HG03045 (cell line): ENCODE data around the gene CD80.
A peak's percentile ranks its signal among the peaks of the same experiment; 100 is the strongest.
"Not testable (repeated sequence)": the region's sequence is repeated elsewhere in the genome, so short reads cannot be mapped to it uniquely, and the experiment has no call there.

Experiments used
- ATAC-seq: cut with Tn5 transposase; IDR thresholded peaks from one replicate; pipeline ENCODE4 v1.9.1; 2021; ENCODE audit warnings: mild to moderate bottlenecking, moderate library complexity; ENCODE audit not compliant: unreplicated experiment

Gene CD80, protein sequence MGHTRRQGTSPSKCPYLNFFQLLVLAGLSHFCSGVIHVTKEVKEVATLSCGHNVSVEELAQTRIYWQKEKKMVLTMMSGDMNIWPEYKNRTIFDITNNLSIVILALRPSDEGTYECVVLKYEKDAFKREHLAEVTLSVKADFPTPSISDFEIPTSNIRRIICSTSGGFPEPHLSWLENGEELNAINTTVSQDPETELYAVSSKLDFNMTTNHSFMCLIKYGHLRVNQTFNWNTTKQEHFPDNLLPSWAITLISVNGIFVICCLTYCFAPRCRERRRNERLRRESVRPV

DNA sequence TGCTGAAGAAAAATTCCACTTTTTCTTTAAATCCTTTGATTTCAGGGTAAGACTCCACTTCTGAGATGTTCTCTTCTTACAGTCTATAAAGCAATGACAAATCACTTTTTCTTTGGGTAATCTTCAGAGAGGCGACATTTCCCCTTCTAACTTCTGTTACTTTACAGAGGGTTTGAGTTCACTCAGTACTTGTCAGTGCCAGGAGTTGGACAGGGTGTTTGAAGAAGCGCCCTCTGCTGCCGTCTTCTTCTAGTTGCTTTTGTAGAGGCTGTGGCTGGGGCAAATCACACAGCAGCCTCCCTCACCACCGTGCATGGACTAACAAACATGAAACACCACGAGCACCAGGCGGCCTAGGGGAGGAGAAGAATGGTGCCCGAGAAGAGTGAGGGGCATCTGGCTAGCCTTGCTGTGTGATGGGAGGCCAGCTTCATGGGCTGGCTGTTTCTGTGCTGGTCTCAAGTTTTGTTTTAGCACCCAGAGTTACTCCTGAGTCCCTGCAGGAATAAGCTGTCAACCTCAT, at the start of gene CD80:
Gene CD80 (minus strand): TSS at position 174 of the 523 bp plus-strand sequence. CDS start 1,886 bp downstream, outside the sequence.
- ATAC-seq: peak; percentile 60

DNA sequence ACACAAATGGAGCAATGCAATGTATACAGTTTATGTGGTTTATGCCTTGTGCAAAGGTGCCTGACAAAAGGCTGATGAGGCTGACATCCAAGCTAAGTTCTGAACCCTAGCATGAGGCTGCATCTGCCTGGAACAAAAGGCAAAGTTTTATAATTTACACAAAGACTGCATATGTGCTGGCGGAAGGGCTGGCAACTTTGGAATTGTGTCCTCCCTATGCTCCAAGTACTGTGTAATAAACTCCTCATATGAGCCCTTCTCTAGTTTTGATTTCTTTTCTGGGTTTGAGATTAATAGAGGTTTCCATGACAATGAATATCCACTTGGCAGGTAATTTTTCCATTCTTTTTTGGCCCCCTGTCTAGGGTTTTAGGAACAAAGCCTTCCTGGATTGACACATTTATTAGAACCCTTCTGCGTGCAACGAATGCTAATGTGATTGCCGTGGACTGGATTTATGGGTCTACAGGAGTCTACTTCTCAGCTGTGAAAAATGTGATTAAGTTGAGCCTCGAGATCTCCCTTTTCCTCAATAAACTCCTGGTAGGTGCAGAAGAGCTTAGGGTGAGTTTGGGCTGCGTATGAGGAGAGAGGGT, 49.1 kb upstream of the CD80 start:
- no peak for ATAC-seq

DNA sequence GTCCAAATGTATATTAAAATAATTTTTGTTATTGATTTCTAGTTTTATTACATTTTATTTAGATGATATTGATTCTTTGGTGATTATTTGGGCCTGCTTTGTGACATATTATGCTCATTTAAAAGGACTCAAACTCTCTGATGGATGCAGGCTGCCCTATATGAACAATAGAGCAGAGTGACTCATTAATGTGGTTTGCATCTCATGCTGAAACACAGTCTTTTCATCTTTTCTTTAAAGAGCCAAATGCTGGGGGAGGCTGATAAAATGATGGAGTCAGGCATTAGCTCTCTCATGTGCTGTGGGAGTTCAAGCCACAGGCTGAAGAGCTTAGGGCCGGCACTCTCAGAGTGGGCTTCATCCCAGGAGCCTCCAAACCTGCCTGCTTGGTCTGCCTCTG, 45.5 kb upstream of the CD80 start:
- ATAC-seq: no peak

DNA sequence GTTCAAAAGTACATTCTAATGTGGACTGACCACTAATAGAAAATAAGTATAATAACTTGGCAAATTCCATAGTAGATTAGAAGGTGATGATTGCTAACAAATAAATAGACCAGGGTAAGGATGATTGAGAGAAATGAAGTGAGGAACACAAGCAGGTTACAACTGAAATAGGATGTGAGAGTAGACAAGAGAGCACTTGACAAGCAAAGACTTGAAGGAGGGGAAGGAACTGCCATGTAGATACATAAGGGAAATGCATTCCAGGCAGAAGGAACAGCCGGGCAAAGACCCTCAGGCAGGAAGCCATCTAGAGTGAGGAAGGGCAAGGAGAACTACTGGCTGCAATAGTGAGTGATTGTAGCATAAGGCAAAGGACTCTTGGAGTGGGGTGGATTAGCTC, 43.3 kb upstream of the CD80 start:
- no peak for ATAC-seq

DNA sequence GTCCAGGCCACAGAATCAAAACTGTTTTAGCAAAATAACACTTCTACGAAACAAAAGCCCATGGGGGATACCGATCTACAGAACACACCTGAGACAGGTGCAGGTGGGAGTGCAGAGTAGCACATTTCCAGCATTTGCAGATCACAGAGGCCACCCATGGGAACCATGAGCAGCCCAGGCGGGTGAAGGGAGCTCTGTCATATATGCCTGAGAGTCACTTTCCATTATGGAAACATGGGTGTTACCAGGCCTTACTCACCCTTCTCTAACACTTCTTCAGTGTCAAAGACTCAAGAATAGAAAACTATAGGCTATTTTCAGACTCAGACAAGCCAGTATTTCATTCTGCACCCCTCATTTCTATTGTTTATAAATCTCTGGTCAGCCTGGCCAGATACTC, 41.7 kb upstream of the CD80 start:
- ATAC-seq: no peak

DNA sequence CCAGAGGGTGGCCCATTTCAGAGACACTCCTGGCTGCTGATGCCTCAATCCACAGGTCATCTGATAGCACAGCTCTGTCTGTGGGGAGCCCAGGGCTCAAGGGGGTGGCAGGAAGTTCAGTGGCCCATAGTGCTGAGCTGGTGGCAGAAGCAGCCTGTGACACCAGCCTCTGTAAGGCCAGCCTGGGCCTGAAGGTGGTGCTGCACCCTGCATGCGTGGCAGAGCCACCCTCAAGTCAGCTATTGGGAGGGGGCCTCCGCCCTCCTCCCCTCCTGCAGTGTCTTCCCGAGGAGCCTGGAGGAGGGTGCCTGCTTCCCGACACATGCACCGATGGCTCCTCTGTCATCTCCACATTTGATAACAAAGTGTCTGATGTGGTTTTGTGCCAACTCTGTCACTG, 41.3 kb upstream of the CD80 start:
- ATAC-seq: peak; percentile 52

DNA sequence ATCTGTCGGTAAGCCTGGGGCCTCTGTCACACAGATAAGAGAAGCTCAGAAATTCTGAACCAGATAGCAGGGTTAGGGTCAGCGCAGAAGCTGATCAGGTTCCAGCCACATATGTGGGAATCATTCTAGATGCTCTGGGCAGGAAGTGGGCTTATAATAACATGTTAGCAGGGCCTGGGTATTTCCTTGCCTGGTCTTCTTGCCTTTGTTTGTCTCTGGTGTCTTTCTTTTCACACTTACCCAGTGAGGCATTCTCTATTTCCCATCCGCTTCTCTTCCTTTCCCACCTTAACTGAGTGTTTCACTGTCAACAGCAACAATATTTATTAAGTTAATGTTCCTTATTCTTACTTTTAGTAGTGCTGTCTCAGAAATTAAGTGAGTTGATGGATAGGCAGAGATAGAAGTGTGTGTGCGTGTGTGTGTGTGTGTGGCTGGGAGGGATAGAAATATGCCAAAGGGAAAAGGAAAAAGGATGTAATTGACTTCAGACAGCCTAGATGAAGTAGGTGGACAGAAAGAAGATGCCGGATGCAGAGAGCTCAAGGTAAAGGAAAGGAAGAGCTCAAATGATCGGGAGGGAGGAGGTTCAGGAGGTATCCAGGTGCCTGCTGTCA, 40.3 kb upstream of the CD80 start:
- ATAC-seq: no peak

DNA sequence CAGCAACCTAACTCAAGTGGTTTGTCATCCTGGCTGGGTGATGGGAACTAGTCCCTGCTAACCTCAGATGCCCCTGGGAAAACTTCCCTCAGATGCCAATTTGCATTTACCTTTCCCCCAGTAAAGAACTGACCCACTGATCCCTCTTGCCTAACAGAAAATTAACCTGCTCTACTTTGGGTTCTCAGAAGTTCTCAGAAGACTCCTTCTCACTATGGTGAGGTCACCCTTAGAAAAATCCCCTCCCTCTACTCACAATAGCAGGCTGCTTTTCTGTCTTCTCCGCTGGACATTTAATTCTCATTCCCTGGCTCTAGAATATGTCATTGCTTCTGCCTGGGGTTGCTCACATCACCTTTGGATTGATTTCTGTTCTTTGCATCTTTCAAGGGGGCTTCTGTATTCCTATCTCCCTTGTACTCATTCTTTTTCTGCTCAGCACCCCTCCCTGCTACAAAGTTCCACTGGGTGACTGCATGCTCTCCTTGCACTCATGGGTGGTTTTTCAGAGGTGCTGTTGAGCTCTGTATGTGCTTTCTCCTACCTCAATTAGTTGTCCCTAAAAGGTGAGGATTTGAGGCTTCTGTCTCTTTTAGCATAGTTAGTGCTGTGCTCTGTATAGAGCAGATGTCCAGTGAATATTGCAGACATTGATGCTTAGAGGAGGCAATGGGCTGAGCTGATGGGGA, 39.1 kb upstream of the CD80 start:
- peak; percentile 53 for ATAC-seq

DNA sequence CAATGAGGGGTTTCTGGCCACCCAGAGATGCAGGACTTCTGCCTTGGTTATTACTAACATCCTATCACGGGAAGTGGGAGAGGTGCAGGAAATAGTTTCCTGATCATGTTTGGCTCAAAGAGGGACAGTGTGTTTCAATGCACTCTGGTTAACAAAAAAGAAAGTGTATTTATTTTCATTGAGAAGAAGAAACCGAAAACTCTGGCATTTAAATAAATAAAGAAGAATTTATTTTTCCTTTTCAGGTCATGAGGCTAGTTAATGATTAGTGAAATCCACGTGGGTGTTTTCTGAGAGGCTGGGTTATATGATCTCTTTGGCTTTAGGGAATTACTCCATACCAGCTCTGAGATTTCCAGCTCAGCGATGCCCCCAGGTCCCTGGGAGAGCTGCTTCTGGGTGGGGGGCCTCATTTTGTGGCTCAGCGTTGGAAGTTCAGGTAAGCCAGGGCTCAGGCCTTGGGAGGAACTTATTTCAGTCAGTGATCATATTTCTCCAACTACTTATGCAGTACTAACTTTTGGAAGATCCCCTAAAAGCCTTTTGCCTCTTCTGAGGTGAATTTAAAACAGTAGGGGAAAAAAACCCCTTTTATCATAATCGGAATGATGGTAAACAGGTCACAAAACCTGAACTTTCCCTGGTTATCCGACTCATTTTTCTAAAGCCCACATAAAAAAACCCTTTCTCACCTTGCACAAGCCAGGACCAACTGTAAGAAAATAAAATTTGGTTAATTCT, 38.3 kb upstream of the CD80 start, which contains the start of gene PLA1A:
Gene PLA1A (plus strand): TSS at position 338 of the 741 bp plus-strand sequence. CDS start 29 bp downstream, at position 367.
- ATAC-seq: no peak

DNA sequence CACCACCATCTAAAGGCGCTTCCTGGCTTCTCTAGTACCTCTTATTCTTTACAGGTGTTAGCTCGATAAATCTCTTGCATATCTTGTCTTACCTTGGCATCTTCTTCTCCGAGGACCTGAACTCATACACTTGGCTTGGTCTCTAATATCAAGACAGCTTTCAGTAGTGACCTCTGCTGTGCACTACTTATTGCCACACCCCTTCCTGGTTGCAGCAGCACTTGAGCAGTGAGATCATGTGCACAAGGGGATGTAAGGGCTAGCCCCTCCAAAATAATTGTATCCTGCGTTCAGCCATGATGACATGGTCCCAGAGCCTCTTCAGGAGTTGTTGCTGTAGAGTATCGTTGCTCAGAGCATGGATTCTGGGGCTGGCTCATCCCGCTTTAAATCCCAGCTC, 37.0 kb upstream of the CD80 start:
- ATAC-seq: no peak

DNA sequence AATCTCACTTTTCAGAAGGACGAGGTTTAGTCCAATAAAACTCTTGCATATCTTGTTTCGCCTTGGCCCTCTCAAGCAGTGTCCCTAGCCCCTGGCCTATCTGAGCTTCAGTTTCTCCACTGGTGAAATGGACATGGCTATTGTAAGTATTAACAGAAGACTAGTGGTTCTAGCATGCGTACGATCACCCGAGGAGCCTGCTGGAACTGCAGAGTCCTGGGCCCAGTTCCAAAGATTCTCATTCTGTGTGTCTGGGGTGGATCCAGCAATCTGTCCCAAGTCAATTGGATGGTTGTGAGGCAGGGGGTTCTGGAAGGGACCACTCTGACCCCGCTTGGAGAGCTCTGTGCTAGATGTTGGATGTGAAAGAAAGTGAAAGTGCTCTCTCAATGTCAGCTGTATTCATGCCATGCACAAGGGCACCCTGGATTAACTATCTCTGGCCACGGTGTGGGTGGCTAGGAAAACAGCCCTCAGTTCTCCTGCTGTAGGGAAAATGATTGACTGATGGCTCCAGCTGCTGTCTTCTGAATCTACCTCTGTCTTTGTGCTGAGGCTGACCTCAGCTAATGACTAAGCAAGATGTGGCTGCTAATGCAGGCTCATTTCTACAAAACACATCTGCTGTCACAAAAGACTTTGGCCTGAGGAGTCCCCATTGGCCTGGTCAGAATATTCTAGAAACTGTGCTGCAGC, 36.4 kb upstream of the CD80 start:
- no peak for ATAC-seq

DNA sequence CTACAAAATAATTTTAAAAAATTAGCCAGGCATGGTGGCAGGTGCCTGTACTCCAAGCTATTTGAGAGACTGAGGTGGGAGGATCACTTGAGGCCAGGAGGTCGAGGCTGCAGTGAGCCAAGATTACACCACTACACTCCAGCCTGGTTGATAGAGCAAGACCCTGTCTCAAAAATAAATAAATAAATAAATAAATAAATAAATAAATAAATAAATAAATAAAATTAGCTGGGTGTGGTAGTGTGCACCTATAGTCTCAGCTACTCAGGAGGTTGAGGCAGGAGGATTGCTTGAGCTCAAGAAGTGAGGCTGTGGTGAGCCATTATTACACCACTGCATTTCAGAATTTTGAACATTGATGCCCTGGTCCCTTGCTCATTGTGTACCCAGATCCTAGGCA, 35.5 kb upstream of the CD80 start:
- ATAC-seq: not testable (repeated sequence)

DNA sequence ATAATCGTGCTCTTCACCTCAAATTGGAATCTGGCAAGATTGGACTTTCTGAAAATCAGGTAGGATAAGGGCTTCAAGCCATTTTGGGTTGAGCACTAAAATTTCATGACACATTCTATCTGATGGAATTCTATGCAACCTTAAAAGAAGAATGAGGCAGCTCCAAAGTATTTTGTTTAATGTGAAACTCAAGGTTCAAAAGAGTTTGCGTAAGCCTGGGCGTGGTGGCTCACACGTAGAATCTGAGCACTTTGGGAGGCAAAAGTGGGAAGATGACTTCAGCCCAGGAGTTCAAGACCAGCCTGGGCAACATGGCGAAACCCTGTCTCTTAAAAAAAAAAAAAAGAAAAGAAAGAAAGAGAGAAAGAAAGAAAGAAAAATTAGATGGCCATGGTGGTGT, 34.7 kb upstream of the CD80 start:
- ATAC-seq: no peak

DNA sequence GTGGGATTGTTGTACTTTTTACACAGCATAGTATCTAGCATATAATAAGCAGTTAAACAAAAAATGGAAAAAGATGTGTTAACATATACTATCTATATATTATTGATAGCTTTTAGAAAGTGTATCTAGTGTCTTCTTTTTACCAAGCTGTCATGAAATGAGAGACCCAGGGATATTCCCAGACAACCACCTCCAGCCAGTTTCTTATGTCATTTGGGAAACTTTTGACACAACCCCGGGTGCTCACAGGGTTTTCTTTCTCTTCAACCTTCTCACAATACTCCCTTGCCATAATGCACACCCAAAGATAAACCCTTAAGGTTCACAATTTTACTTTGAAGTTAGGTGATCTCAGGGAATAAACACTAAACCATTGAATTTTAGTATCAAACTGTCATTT, 33.4 kb upstream of the CD80 start:
- no peak for ATAC-seq

DNA sequence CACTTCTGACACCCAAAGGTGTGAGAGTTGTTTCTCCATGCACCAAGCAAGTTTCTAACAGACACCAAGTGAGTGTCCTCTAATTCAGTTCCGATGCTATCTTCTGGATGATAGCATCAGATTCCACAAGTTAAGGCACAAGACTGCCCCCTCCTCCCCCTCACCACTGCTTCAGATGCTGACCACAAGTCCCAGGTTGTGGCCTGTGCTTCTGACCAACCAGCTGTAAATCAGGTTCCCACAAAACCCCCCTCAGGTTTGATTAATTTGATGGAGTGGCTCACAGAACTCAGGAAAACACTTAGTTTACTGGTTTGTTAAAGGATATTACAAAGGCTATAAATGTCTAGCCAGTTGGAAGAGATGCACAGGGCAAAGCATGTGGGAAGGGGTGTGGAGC, 31.3 kb upstream of the CD80 start:
- no peak for ATAC-seq

DNA sequence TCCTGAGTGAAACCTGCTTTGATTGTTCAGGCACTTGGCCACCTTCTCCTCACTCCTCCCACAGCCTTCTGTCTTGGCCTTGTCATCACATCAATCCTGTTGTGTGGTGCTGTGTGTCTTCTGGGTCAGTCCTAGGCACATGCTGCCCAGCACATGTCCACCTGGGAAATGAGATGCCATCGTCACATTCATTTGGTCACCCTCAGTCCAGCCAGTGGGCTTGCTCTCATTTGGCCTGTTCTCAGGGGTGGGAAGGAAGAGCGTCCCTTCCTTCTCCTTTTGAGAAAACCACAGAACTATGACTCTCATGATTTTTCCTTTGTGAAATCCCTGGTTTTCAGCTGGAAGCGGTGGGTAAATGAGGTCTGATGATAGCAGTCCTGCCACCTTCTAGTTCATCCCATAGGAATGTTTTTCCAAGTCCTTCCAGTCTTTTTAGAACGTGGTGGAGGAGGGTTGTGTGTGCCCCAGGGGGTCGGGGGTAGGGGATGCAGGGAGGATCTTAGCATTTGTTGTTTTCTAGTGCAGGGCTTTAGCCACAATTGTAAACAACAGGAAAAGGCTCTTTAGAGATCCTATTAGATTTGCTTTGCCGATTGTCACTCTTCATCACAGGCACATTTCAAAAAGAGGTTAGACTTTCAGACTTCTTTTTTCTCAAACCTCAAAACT, 29.8 kb upstream of the CD80 start:
- no peak for ATAC-seq

DNA sequence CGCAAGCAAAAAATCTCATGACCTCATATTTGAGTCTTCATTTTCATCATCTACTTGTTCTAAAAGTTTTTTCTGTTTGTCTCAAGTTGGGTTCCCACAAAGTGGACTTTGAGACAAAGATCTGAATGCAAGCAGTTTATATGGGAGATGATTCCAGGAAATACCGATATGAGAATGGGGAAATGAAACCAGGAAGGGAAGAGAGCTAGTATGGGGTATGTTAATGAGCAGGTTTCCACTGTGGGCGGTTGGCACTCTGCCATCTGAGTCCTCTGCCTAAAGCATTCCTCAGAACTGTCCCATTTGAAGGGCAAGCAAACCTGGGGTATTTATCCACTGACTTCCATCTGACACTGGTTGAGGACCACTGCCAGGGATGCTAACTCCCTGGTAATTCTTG, 28.7 kb upstream of the CD80 start:
- ATAC-seq: no peak

DNA sequence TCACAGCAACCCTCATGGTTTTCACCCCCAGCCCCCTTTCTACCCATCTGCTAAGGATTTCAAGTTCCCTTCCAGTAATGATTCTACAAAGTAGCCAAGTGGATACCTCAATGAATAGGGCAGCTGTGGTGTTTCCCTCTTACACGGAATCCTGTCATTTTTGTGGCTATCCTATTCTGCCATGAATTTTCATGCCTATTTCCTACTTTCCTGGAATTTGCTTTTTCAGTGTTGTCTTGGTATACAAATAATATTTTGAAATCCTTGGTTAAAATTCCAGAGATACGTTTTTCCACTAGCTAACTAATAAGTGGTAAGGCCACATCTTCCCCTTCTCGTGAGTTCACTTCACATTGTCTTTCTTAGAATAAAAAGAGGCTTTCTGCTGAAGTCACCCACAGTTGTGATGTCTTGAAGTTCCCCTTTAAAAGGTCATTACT, 27.3 kb upstream of the CD80 start:
- no peak for ATAC-seq

DNA sequence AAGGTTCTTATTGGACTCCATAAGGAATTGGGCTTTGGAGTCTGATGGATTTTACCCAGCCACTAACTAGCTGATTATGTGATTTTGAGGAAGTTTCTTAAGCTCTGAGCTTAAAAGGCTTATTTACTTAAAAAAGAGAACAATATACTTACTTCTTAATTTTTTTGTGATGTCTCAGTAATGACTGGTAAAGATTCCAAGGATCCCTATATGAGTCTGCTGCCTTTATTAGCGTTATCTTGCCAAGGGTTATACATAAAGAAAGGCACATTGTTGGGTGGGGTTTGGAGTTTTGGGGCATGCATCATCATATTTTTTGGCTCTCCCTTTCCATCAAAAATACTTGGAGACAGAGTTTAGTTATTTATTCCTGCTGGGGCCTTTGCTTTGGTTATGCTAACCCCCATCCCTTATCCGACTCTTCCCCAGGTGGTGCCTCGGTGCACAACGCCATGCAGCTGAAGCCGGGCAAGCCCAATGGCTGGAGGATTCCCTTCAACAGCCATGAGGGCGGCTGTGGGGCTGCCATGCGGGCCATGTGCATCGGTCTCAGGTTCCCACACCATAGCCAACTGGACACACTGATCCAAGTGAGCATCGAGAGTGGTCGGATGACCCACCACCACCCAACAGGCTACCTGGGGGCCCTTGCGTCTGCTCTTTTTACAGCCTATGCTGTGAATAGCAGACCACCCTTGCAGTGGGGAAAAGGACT, 26.6 kb upstream of the CD80 start:
- no peak for ATAC-seq
